ENCODE results near the gene STK32B.

STK32B gene

DNA sequence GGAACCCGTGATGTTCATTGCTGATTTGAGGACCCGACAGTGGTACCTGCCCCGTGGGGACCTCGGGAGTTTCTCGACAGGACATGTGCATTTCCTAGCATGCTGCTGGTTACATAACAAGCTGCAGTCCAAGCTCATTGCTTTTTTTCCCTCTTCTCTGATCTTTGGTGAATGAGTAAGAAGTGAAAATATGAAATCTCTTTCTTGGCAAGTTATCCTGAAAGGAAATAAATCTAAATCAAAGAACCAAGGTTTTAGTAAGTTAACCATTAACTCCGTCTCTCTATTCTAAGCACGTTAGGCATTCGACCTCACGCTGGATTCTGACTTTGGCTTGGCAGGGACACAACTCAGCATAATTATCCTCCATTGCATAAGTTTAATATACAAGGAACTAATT is 86.6 kb downstream of the STK32B start:
- DNase-seq (ENCODE audit: low read depth): no peak
- H3K4me3 ChIP-seq (replicated peaks; ENCODE audit: low read depth, low read length): no peak overlapping the region
- TF ChIP-seq, protein P1, sequence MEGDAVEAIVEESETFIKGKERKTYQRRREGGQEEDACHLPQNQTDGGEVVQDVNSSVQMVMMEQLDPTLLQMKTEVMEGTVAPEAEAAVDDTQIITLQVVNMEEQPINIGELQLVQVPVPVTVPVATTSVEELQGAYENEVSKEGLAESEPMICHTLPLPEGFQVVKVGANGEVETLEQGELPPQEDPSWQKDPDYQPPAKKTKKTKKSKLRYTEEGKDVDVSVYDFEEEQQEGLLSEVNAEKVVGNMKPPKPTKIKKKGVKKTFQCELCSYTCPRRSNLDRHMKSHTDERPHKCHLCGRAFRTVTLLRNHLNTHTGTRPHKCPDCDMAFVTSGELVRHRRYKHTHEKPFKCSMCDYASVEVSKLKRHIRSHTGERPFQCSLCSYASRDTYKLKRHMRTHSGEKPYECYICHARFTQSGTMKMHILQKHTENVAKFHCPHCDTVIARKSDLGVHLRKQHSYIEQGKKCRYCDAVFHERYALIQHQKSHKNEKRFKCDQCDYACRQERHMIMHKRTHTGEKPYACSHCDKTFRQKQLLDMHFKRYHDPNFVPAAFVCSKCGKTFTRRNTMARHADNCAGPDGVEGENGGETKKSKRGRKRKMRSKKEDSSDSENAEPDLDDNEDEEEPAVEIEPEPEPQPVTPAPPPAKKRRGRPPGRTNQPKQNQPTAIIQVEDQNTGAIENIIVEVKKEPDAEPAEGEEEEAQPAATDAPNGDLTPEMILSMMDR (IDR thresholded peaks at IDR 0.05; ENCODE audit: low read length, missing control alignments): no peak

DNA sequence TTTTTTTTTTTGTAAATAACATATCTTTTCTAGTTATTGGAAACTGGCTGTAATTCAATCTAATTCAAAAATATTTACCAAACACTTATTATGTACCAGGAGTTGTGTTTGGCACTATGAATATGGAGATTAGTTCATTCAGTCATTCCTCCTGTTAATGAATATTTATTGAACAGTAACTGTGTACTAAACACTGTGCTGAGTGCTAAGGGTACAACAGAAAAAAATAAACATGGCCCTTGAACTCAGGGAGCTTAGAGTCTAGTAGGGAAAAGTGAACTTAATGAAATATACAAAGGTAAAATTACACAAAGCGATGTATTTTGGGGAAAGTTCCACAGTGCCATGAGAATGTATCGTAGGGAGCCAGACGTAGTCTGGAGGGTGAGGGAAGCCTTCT is 87.1 kb downstream of the STK32B start:
- H3K4me3 ChIP-seq (replicated peaks; ENCODE audit: low read depth, low read length): no peak overlapping the region
- DNase-seq (ENCODE audit: low read depth): no peak
- TF ChIP-seq, protein P1 (IDR thresholded peaks at IDR 0.05; ENCODE audit: low read length, missing control alignments): no peak

DNA sequence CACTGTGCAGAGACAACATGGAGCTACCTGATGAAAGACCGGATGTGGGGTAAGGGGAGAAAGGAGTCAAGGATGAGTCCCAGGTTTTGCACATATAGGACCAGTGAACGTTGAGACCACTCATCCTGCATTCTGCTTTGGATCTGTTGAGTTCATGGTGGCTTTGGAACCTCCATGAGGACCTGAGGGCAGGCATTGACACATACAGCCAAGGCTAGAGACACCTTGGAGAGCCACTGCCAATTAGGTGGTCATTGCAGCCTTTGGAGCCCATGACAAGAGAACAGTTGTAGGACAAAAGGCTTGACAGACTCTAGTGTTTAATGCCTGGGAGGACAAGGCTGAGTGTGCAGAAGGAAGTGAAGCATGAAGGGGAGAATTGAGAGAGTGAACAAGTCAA is 87.9 kb downstream of the STK32B start:
- DNase-seq (ENCODE audit: low read depth): no peak
- no peak overlapping the region for H3K4me3 ChIP-seq (replicated peaks; ENCODE audit: low read depth, low read length)
- TF ChIP-seq, protein P1 (IDR thresholded peaks at IDR 0.05; ENCODE audit: low read length, missing control alignments): no peak

DNA sequence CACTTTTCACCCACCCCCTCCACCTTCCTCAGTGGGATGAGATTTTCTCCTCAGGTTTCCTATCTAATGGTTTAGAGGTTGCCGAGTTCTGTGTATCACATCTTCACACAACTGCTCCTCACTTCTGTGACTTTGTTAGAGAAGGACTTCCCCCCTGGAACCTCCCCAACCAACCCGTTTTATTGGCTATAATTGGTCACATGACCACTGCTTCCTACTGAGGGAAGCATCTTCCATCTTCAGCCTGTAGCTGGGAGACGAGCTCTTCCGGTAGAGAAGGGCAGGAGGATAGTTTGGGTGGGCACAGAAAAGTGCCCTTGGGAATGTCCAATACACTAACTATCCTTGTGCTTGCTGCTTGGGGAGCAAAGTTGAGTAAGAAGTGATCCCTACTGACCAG is 90.5 kb downstream of the STK32B start:
- no peak overlapping the region for H3K4me3 ChIP-seq (replicated peaks; ENCODE audit: low read depth, low read length)
- no peak for DNase-seq (ENCODE audit: low read depth)
- TF ChIP-seq, protein P1 (IDR thresholded peaks at IDR 0.05; ENCODE audit: low read length, missing control alignments): no peak

DNA sequence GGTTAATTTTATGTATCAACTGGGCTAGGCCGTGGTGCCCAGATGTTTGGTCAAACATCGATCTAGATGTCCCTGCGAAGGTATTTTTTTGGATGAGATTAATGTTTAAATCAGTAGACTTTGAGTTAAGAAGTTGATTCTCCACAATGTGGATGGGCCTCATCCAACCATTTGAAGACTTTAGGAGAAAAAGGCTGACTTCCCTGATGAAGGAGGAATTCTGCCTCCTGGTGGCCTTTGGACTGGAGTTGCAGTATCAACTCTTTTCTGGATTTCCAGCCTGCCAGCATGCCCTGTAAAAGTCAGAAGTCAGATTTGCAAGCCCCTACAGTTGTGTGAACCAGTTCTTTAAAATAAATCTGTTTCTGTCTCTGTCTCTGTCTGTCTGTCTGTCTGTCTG is 91.4 kb downstream of the STK32B start:
- no peak overlapping the region for H3K4me3 ChIP-seq (replicated peaks; ENCODE audit: low read depth, low read length)
- TF ChIP-seq, protein P1 (IDR thresholded peaks at IDR 0.05; ENCODE audit: low read length, missing control alignments): peak; percentile 56
- peak; percentile 59 for DNase-seq (ENCODE audit: low read depth)

DNA sequence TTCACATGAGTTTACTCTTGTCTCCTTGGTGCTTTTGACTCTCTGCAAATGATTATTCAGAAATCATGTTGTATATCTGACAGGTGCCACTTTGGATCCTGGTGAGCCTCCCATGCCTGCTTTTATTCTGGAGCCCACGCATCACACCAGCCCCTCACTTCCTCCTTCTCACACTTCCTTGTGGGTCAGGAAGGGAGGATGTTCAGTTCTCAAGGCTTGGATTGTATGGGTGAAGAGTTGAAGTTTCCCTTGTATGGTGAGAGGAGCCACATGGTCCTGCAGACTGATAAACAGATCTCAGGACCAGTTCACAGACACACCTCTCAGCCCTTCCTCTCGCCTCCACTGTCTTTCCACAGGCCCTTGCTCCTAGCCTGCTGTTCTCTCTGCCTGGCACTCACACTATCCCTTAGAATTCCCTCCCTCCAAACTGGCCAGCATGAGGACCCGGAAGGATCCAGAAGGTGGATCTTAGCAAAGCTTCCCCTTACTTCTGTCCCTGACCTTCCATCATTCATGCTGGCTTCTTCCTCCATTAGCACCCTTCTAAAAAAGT is 92.1 kb downstream of the STK32B start:
- H3K4me3 ChIP-seq (replicated peaks; ENCODE audit: low read depth, low read length): no peak overlapping the region
- DNase-seq (ENCODE audit: low read depth): no peak
- TF ChIP-seq, protein P1 (IDR thresholded peaks at IDR 0.05; ENCODE audit: low read length, missing control alignments): no peak

DNA sequence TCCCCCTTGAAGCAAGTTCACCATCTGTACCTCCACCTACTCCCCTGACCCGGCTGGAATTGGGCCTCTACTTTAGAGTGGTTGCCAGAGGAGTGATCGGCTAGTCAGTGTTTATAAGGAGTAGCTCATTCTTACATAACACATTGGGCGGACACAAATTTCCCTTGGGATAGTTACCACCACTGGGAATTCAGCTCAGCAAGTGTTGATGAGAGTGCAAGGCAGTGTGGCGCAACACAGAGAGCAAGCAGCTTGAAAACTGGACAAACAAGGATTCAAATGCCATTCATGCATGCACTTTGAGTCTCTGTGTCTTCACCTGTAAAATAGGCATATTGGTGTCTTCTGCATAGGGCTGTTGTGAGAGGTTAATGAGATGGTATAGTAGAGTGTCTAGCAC is 92.7 kb downstream of the STK32B start:
- no peak overlapping the region for H3K4me3 ChIP-seq (replicated peaks; ENCODE audit: low read depth, low read length)
- TF ChIP-seq, protein P1 (IDR thresholded peaks at IDR 0.05; ENCODE audit: low read length, missing control alignments): no peak
- no peak for DNase-seq (ENCODE audit: low read depth)
